ENCODE data around the gene LAPTM5. TPM values are rescaled to one million over a fixed set of nuclear protein-coding genes. Genes with fewer than 3 reads are reported as not detected.
A peak's percentile ranks its signal among the peaks of the same experiment; 100 is the strongest.

LAPTM5 gene
- total and polyA plus RNA-seq, 10 of the 15 experiments (the other 5 are each of a cell fraction or from before 2014, with no cell fraction given), result 24.1 to 1,034 (median 687) TPM

GRCh38 chr1:30756545-30757351 is 826 bp downstream of the LAPTM5 start (continued):
- no peak for TF ChIP-seq FOXM1 (IDR thresholded peaks at IDR 0.05; ENCODE audit: low read depth, low read length)
- TF ChIP-seq NR2F1 (conservative IDR thresholded peaks at IDR 0.05), result peak; percentile 62
- no peak for TF ChIP-seq BCLAF1 (IDR thresholded peaks at IDR 0.05)
- TF ChIP-seq SUPT20H (IDR thresholded peaks at IDR 0.05; ENCODE audit: borderline replicate concordance, control insufficient read depth, low read depth, low read length), result no peak
- TF ChIP-seq FOXK2 (IDR thresholded peaks at IDR 0.05), result no peak
- peak; percentile 90 for TF ChIP-seq MLLT1 (IDR thresholded peaks at IDR 0.05)
- TF ChIP-seq ZNF217 (IDR thresholded peaks at IDR 0.05), result peak; percentile 14; the same call in 1 of the 2 replicates
- peak; percentile 69 for TF ChIP-seq ATF7 (IDR thresholded peaks at IDR 0.05; ENCODE audit: low read depth)
- peak; percentile 35; the same call in 1 of the 2 replicates for TF ChIP-seq BCL11A (IDR thresholded peaks at IDR 0.05; ENCODE audit: low read depth, low read length)
- no peak for TF ChIP-seq ZBTB40 (IDR thresholded peaks at IDR 0.05; ENCODE audit: borderline replicate concordance)
- TF ChIP-seq SMC3 (IDR thresholded peaks at IDR 0.05; ENCODE audit: borderline replicate concordance, low read length), result no peak
- no peak for TF ChIP-seq RUNX3 (IDR thresholded peaks at IDR 0.05; ENCODE audit: low read length)
- TF ChIP-seq JUNB (IDR thresholded peaks at IDR 0.05), result no peak; the same call in 1 of the 2 replicates
- peak; percentile 39 for TF ChIP-seq POLR2AphosphoS5 (IDR thresholded peaks at IDR 0.05; ENCODE audit: low read length)
- no peak for TF ChIP-seq NRF1 (conservative IDR thresholded peaks at IDR 0.05; ENCODE audit: low read depth, low read length)
- peak; percentile 64 for TF ChIP-seq BCL3 (IDR thresholded peaks at IDR 0.05; ENCODE audit: borderline replicate concordance, insufficient read depth, low read depth, low read length, poor library complexity, severe bottlenecking)
- TF ChIP-seq RBBP5 (conservative IDR thresholded peaks at IDR 0.05), result no peak
- TF ChIP-seq CBFB (IDR thresholded peaks at IDR 0.05; ENCODE audit: low read depth), result peak; percentile 80; the same call in 1 of the 2 replicates

Measured in GM12878 (cell line).